ENCODE results near the gene PCBP3.

DNA sequence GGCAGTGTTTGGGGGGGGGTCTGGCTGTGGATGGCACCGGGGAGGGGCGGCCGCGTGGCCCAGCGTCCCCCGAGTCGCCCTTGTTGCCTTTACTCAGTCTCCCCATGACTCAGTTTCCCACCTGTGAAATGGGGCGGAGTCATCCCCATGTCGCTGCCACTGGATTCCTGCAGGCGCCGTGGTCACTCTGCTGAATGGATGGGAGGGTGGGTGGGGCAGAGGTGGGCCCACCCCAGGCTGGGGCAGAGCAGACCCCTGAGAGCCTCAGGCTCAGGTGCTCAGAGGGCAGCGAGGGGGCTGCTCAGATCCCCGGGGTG is 340.1 kb downstream of the PCBP3 start:
- TF ChIP-seq, protein P1, sequence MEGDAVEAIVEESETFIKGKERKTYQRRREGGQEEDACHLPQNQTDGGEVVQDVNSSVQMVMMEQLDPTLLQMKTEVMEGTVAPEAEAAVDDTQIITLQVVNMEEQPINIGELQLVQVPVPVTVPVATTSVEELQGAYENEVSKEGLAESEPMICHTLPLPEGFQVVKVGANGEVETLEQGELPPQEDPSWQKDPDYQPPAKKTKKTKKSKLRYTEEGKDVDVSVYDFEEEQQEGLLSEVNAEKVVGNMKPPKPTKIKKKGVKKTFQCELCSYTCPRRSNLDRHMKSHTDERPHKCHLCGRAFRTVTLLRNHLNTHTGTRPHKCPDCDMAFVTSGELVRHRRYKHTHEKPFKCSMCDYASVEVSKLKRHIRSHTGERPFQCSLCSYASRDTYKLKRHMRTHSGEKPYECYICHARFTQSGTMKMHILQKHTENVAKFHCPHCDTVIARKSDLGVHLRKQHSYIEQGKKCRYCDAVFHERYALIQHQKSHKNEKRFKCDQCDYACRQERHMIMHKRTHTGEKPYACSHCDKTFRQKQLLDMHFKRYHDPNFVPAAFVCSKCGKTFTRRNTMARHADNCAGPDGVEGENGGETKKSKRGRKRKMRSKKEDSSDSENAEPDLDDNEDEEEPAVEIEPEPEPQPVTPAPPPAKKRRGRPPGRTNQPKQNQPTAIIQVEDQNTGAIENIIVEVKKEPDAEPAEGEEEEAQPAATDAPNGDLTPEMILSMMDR (IDR thresholded peaks at IDR 0.05; ENCODE audit: borderline replicate concordance, extremely low read depth, low read length, poor library complexity, severe bottlenecking) = no peak
- TF ChIP-seq EZH2 (IDR thresholded peaks at IDR 0.05; ENCODE audit: borderline replicate concordance, low read depth, low read length, severe bottlenecking) = no peak
